ENCODE results near the gene GCFC2. TPM values are rescaled to one million over a fixed set of nuclear protein-coding genes. Genes with fewer than 3 reads are reported as not detected.
A peak's percentile ranks its signal among the peaks of the same experiment; 100 is the strongest.
"Not testable (repeated sequence)": the region's sequence is repeated elsewhere in the genome, so short reads cannot be mapped to it uniquely, and the experiment has no call there.

GCFC2 gene
- total RNA-seq, 2 donors from 2014 or later, result 16.4 to 18.4 TPM

DNA sequence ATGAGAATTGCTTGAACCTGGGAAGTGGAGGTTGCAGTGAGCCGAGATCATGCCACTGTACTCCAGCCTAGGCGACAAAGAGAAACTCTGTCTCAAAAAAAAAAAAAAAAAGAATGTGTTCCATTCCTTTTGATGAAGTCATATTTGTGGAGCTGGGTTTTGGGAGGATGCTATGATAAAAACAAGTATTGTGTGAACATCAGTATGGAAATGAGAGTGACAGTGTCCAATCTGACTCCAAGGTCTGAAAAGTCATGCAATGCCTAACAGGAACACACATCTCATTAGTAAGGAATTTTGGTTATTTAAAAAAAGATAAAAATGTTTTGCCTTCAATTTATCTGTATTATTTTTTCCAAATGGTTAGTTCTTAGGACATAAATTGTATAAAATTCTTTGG lies 11.8 kb downstream of the GCFC2 start:
- ATAC-seq (no peak), DNase-seq (no peak)
- intact Hi-C loops (cut with DNase I, micrococcal nuclease), result no loop called here

DNA sequence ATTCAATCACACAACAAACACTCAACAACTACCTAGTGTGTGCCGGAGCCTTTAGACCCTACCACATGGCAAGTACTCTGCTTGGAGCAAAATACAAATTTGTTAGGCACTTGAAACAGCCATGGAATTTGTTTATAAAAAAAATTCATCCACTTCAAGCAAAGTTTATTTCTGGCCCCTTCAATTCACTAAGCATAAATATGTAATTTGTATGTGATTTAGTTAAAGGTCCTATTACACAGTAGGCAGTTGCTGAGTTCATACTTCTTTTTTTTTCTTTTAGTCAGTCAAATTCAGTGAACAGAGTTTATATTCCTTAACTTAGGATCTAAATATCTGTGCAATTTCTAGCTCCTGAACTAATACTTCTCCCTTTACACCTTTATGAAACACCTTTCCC lies 22.5 kb downstream of the GCFC2 start:
- intact Hi-C loops (cut with DNase I, micrococcal nuclease), result no loop called here
- DNase-seq (no peak), ATAC-seq (no peak)

DNA sequence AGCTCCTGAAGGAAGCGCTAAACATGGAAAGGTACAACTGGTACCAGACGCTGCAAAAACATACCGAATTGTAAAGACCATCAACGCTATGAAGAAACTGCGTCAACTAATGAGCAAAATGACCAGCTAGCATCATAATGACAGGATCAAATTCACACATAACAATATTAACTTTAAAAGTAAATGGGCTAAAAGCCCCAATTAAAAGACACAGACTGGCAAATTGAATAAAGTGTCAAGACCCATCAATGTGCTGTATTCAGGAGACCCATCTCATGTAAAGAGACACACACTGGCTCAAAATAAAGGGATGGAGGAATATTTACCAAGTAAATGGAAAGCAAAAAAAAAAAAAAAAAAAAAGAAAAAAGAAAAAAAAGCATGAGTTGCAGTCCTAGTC lies 27.3 kb downstream of the GCFC2 start:
- ATAC-seq; DNase-seq; intact Hi-C loops (cut with DNase I, micrococcal nuclease): not testable (repeated sequence)

DNA sequence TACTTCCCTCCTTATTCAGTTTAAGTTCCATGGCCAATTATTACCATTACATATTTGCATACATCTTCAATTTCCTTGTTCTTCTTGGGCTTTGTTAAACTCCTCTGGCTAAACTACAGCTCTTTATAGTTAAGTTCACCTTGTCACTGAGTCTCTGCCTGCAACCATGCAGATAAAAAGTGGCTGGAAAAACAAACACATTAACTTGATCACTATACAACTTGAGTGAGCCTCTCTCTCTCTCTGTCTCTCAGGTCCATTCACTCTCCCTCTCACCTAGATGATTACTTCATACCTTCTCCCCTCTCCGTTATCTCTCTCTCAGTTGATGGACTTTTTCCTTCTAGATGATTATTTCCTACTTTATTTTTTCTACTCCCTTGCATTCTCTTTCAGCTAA lies 30.3 kb downstream of the GCFC2 start:
- intact Hi-C loops (cut with DNase I, micrococcal nuclease), result no loop called here
- ATAC-seq (no peak), DNase-seq (no peak)

DNA sequence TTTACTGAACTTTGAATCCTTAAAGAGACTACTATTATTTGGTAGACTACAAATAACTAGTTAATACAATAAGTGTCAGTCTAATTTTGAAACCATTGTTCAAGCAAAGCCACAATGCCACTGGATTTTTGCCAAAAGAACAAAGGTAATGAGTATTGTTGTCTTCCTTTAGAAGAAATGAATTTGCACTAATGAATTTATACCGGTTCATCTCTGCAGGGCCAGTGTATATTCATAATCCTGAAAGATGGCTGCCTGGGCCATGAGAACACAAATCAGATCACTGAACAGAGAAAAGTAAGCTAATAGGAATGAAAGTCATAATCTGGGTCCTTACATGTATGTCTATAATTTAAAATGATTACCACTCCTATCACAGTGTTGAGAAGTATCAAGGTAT lies 31.2 kb downstream of the GCFC2 start:
- ATAC-seq, result no peak
- no peak for DNase-seq
- intact Hi-C loops (cut with DNase I, micrococcal nuclease), result no loop called here

DNA sequence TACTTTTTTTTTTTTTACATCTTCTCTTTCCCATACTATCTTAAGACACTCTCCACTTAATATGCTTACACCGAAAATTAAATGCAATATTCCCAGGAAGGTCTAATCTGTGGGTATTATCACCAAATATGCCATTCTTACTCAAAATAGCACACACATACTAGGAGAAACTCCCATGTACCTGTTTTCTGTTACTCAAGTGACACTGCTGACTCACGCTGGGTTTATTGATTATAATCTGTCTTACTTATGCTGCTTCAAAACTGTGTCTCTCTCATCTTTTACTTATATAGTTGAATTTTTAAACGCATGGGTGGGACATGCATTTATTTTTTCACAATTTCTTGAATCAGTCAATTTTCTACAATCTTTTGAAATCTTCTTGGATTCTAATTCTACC lies 34.3 kb downstream of the GCFC2 start:
- intact Hi-C loops (cut with DNase I, micrococcal nuclease), result no loop called here
- ATAC-seq (no peak), DNase-seq (no peak)

DNA sequence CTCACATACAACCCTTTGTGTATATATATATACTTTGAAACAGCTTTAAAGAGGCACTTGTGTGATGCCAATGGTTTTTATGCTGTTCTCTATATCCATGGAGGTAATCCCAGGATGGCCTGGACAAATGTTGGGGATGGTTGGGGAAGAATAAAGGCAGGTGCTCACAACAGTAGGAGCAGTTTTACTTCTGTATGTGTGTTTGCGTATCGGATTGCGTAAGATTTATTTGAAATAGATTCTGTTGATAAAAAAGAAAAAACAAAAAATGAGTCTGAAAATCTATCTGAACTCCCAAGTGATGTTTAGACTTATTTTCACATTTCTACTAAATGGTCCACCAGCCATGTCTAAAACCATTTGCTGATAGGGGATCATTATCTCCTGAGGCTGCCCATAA lies 34.8 kb downstream of the GCFC2 start:
- DNase-seq (no peak), ATAC-seq (no peak)
- intact Hi-C loops (cut with DNase I, micrococcal nuclease), result no loop called here

DNA sequence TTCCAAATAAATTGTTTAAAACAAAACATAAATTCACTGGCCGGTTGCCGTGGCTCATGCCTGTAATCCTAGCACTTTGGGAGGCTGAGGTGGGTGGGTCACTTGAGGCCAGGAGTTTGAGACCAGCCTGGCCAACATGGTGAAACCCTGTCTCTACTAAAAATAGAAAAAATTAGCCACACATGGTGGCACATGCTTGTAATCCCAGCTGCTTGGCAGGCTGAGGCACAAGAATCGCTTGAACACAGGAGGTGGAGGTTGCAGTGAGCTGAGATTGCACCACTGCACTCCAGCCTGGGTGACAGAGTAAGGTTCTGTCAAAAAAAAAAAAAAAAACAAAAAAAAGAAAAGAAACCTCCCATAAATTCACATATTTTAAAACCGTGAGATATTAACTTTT lies 35.3 kb downstream of the GCFC2 start:
- intact Hi-C loops (cut with DNase I, micrococcal nuclease); DNase-seq; ATAC-seq: not testable (repeated sequence)

DNA sequence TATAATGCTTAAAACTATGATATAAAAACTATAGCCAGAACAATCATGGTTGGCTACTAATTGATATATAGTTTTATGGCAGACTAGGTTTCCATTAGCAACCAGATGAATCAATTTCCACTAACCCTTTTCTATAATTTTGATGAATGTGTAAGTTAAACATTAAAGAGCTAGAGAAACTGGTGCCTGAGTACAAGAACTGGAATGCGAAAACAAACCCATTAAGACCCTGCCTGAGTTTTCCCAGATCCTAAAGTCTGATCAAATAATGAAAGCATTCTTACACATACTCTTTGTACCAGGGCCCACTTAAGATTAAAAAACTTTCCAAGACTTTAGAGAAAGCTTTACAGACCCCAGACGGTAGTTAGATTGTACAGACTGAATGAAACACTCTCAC lies 42.8 kb downstream of the GCFC2 start:
- intact Hi-C loops (cut with DNase I, micrococcal nuclease), result no loop called here

DNA sequence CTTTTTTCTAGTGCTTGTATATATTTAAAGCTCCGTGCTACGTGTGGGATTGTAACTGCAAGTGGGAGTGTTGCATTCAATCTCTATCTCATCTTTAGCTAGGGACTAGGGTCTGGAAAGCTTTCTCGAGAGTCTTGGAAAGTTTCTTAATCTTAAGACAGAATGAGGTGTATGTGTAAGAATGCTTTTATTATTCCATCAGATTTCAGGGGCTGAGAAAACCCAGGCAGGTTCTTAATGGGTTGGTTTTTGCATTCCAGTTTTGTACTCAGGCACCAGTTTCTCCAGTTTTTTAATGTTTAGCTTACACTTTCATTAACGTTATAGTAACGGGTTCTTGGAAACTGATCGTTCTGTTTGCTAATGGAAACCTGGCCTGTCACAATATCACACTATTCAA lies 43.8 kb downstream of the GCFC2 start:
- ATAC-seq (no peak), DNase-seq (no peak)
- intact Hi-C loops (cut with DNase I, micrococcal nuclease), result no loop called here

More for the DNA sequence above, 42.8 kb downstream of the GCFC2 start:
- ATAC-seq, result no peak
- DNase-seq, result no peak

DNA sequence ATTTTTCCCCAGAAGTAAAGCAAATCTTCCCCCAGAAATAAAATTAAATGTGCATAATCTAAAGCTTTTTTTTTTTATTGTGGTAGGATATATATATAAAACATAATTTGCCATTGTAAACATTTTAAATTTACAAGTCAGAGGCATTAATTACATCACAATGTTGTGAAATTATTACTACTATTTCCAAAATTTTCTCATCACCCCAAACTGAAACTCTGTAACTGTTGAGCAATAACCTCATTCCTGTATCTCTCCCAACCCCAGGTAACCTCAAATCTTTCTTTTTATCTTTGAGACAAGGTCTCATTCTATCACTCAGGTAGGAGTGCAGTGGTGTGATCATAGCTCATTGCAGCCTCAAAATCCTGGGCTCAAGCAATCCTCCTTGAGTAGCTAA lies 52.9 kb downstream of the GCFC2 start:
- intact Hi-C loops (cut with DNase I, micrococcal nuclease), result no loop called here
- DNase-seq (no peak), ATAC-seq (no peak)

DNA sequence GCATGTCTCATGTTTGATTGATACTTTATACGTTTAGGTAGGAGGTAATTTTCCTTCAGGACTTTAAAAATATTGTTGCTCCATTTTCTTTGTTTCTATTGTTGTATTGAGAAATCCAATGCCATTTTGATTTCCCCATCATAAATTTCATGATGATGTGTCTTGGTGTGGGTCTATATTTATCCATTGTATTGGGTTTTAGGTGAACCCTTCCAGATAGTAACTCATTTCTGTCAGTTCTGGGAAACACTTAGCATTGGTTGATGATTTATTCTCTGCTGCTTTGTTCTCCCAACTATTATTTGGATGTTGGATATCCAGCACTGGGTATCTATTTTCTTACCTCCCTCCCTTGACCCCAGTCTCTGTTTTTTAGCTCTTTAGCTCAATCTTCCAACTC lies 54.2 kb downstream of the GCFC2 start:
- no peak for ATAC-seq
- intact Hi-C loops (cut with DNase I, micrococcal nuclease), result no loop called here
- no peak for DNase-seq

DNA sequence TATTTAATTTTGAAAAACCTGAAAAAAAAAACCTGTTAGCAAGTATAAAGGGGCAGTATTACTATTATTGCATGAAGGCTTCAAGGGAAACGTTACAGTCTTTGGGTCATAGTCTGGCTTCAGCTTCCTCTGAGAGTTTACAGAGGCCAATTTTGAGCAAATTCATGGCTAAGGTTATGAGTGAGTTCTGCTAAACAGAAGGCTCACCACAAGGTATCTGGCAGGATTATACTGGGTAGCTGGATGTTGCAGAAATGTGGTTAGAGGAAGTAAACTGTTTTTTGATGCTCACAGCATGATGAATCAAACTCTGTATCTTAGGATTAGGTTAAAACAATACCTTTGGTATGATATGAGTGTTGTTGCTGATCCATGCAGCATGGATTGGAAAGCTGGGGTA lies 54.9 kb downstream of the GCFC2 start:
- intact Hi-C loops (cut with DNase I, micrococcal nuclease), result no loop called here
- no peak for ATAC-seq
- DNase-seq, result no peak

DNA sequence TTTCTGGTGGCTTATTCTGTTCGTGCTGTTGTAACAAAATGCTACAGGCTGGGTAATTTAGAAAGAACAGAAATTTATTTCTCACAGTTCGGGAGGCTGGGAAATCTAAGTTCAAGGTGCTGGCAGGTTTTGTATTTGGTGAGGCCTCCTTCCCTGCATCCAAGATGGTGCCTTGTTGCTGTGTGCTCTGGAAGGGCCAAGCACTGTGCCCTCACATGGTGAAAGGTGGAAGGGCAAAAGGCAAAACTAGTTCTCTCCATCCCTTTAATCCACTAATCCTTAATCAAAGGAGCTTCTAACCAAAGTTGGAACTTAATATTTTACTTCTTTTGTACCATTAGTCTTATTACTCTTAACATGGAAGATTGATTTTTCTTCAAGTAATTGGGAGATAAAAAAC lies 56.7 kb downstream of the GCFC2 start:
- DNase-seq, result no peak
- ATAC-seq, result no peak
- intact Hi-C loops (cut with DNase I, micrococcal nuclease), result no loop called here

DNA sequence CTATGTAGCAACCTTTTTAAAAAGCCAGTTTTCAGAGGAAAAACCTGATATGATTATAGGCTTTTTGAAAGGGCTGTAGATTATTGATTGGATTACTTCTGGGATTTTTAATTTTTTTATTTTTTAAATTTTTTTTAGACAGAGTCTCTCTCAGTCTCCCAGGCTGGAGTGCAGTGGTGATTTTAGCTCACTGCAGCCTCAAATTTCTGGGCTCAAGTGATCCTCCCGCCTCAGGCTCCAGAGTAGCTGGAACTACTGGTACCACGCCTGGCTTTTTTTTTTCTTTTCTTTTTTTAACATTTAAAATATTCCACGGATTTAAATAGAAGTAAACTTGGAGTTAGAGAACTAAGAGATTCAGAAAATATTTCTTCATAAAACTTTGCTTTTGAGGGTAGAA lies 62.9 kb downstream of the GCFC2 start:
- intact Hi-C loops (cut with DNase I, micrococcal nuclease), result no loop called here
- DNase-seq (no peak), ATAC-seq (no peak)

DNA sequence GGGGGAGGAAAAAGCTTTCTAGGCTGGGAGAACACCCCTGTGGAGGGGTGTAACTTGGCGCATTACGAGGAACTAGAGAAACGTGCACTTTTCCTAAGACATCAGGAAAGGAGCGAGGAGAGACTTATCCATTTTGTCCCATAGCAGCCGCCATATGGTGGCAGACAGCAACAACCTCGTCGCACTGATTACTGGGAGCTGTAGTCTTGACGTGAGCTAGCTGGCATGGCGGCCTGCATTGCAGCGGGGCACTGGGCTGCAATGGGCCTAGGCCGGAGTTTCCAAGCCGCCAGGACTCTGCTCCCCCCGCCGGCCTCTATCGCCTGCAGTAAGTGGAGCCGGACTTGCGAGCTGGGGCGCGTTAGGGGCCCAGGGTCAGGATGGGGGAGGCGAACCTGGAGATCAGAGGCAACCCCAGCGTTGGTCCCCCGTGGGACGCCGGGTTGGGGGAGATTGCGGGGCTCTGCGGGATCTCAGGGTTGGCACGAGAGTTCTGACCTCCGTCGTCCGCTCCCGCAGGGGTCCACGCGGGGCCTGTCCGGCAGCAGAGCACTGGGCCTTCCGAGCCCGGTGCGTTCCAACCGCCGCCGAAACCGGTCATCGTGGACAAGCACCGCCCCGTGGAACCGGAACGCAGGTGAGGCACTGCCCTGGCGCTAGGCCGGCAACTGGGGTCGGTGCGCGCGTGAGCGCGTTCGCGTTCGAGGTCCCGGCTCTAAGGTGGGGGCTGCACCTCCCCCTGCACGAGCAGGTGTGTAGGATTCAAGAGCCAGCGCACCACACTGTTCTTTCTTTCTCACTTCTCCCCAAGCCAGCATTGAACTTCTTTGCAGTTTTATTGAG lies 63.9 kb downstream of the GCFC2 start, which contains the start of gene MRPL19:
Gene MRPL19 (plus strand): TSS at position 201 of the 843 bp plus-strand sequence. CDS start 25 bp downstream, at position 226.
- ATAC-seq, result peak; percentile 99

DNA sequence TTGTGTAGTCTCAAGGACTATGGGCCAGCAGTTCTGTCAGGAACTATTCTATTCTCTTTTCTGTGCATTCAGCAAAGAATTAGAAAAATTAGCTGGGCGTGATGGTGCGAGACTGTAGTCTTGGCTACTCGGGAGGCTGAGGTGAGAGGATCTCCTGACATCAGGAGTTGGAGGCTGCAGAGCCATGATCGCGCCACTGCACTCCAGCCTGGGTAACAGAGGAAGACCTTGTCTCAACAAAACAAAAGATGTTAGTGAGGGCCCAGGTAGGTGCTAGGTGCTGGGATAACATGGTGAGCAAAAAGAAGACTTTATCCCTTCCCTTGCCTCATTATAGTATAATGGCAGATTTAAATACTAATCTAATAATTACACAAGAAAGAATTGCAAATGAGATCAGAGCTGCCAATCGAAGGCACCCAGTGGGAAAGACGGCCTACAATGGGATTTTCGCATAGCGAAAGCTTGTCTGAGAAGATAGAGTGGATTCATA lies 64.6 kb downstream of the GCFC2 start:
- intact Hi-C loops (cut with DNase I, micrococcal nuclease), result no loop called here
- ATAC-seq (no peak), DNase-seq (peak in 1 of 2 donors; percentile 10)

More for the DNA sequence above, 63.9 kb downstream of the GCFC2 start, which contains the start of gene MRPL19:
- peak; percentile 87 to 88 for DNase-seq
- intact Hi-C loops (cut with DNase I, micrococcal nuclease), result no loop called here

DNA sequence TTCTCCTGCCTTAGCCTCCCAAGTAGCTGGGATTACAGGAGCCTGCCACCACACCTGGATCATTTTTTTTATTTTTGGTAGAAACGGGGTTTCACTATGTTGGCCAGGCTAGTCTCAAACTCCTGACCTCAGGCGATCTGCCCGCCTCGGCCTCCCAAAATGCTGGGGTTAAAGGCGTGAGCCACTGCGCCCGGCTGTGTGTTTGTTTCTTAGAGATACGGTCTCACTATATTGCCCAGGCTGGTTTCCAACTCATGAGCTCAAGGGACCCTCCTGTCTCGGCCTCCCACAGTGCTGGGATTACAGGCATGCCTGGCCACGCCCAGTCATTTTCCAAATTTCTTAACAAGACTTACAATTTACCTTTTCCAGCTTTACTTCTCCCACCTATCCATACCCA lies 65.1 kb downstream of the GCFC2 start:
- intact Hi-C loops (cut with DNase I, micrococcal nuclease), result no loop called here

DNA sequence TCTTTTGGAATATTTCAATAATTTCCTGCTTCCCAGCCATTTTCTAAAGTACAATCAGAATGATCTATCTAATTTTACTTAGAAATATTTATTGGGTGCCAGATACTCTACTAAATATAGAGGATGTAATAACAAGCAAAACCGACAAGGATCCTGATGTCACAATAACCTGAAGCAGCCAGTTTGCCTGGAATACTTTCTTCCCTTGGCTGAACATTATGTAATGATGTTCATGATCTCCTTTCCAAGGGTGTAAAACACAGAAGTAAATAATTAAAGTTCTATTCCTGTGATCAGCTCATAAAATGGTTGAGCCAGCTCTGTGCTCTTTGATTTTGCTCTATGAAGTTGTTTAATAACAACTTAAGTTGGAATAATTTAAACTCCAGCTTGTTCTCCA lies 66.7 kb downstream of the GCFC2 start:
- intact Hi-C loops (cut with DNase I, micrococcal nuclease), result no loop called here
- no peak for DNase-seq
- ATAC-seq, result no peak

More for the DNA sequence above, 65.1 kb downstream of the GCFC2 start:
- DNase-seq (no peak), ATAC-seq (no peak)

DNA sequence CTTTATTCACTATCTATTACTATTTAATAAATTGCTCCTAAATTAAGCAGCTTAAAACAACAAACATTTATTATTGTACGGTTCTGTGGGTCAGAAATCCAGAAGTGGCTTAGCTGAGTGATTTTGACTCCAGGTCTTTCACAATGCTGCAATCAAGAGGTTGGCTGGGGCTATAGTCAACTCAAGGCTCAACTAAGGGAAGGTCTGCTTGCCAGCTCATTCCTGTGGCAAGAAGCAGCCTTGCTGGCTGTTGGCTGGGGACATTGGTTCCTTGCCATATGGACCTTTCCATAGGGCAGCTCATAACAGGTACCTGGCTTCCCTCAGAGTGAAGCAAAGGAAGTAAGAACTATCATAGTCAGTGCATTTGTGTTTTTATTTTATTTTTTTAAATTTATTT lies 69.1 kb downstream of the GCFC2 start:
- ATAC-seq (no peak), DNase-seq (no peak)
- intact Hi-C loops (cut with DNase I, micrococcal nuclease), result no loop called here
